NCI-H748 (cell line): ENCODE data around the gene GAGE10.
"Not testable (repeated sequence)": the region's sequence is repeated elsewhere in the genome, so short reads cannot be mapped to it uniquely, and the experiment has no call there.

Experiments
- DNase-seq: peaks from one replicate; lab custom pipeline; 2025; ENCODE audit not compliant: unreplicated experiment; lab: John Stamatoyannopoulos, UW

The GAGE10 gene

GRCh38 chrX:49322266-49322665, 18.8 kb downstream of the GAGE10 start:
- not testable (repeated sequence) for DNase-seq

DNA sequence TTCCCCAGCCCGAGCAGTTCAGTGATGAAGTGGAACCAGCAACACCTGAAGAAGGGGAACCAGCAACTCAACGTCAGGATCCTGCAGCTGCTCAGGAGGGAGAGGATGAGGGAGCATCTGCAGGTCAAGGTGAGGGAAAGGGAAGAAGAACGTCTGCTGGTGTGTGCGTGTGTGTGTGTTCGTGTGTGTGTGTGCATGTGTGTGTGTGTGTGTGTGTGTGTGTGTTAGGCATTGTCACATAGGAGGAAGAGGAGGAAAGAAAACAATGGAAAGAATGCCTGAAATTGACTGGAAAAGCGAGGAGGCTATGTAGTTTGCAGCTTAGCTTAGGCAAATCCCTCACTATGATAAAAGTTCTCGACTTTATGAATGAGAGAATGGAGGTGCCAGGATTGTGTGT, 20.3 kb downstream of the GAGE10 start:
- DNase-seq = not testable (repeated sequence)

GRCh38 chrX:49330421-49330820, 27.0 kb downstream of the GAGE10 start:
- not testable (repeated sequence) for DNase-seq

GRCh38 chrX:49331282-49331681, 27.8 kb downstream of the GAGE10 start, which contains the start of gene GAGE13:
Gene GAGE13, plus strand, starts transcription at chrX:49331582. Its CDS starts 1,156 bp downstream, at chrX:49332738.
- DNase-seq = not testable (repeated sequence)

GRCh38 chrX:49331841-49332240, 28.4 kb downstream of the GAGE10 start:
- not testable (repeated sequence) for DNase-seq

- DNase-seq = not testable (repeated sequence)
Measured at GRCh38 chrX:49341449-49341848, 38.0 kb downstream of the GAGE10 start.

- not testable (repeated sequence) for DNase-seq
Measured at GRCh38 chrX:49344496-49345175, 41.2 kb downstream of the GAGE10 start.

DNA sequence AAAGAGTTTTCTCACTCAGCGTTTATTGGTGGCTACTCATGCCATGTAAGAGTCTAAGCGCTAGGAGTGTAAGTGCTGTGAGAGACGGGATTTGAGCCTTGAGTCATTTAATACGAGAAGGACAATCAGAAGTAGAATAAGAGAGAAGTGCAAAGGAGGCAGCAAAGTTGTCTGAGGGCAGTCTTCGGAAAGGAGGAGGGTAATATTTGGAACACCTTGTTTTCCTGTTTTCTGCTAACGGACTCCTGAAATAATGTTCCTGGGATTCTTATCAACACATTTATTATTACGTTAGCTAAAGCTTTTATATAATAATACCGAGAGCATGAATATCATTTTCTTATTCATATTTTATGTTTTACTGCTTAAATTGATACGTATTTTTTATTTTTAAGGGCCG, 42.0 kb downstream of the GAGE10 start:
- not testable (repeated sequence) for DNase-seq

- DNase-seq = not testable (repeated sequence)
Measured at GRCh38 chrX:49346150-49346549, 42.7 kb downstream of the GAGE10 start.
